T-helper 2 cell treated with Interferon-gamma antibody and Interleukin-4, amounts not matched to agents 5 μg/mL and 100 μg/mL, for 36 hours (primary cell): ENCODE results near the gene INSYN2A.

ENCODE experiments used
- DNase-seq: peaks from one replicate; pipeline ENCODE4 v3.0.0; 2021; ENCODE audit warnings: low spot score
- H3K27ac Mint-ChIP-seq: one replicate; pipeline ENCODE4 v1.8.0; 2021; ENCODE audit warnings: mild to moderate bottlenecking, mixed read lengths
- H3K27me3 Mint-ChIP-seq: one replicate; pipeline ENCODE4 v1.8.0; 2021; ENCODE audit warnings: low read depth, mixed read lengths
- H3K36me3 Mint-ChIP-seq: one replicate; pipeline ENCODE4 v1.8.0; 2021; ENCODE audit warnings: low read depth, mixed read lengths
- H3K4me1 Mint-ChIP-seq: one replicate; pipeline ENCODE4 v1.8.0; 2021; ENCODE audit warnings: low read depth, mixed read lengths
- H3K4me3 Mint-ChIP-seq: one replicate; pipeline ENCODE4 v1.8.0; 2022; ENCODE audit warnings: mild to moderate bottlenecking, moderate library complexity, mixed read lengths
- H3K9me3 Mint-ChIP-seq: one replicate; pipeline ENCODE4 v1.8.0; 2021; ENCODE audit warnings: mixed read lengths

Gene INSYN2A

DNA sequence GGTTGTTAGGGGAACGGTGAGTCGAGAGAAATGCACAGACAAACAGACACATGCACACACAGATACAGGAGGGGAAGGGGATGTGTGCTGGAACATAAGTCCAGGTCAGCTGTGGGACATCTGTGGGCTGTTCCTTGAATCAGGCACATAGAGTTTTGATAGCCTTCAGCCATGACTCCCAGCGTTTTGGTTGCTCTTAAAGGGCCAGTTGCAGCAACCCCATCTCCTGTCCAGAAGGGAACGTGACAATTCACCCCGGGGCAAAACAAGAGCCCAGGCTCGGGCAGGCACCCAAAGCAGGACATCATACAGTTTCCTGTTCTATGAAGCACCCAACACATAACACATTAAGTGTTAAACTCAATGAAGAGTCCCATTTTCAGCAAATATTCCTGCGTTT lies 9.6 kb downstream of the INSYN2A start:
- no peak overlapping the region for H3K27ac Mint-ChIP-seq
- H3K4me3 Mint-ChIP-seq: no peak overlapping the region
- no peaks in the 10 kb centered on the region for H3K36me3 Mint-ChIP-seq
- no peaks in the 10 kb centered on the region for H3K9me3 Mint-ChIP-seq
- DNase-seq: no peak
- no peaks in the 10 kb centered on the region for H3K4me1 Mint-ChIP-seq
- peaks cover 2% of the 10 kb centered on the region for H3K27me3 Mint-ChIP-seq

DNA sequence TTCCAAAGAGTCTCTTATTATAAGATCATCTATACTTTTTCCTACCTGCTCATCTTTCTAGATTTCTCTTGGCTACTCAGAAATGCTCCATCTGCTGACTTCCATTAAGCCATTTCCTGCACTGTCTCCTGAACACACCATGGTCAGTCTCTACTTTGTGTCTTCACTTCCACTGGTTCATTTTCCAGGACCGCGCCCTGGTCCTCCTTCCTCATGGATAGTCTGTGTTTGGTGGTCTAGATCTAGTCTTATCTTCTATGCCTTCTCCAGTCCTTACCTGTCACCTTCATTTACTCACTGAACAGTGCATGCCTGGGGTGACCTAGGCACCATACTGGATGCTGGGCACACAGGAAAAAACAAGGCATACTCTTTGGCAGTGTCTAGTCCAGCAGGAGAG lies 11.8 kb downstream of the INSYN2A start:
- Mint-ChIP-seq H3K27me3 (no peaks in the 10 kb centered on the region), H3K27ac (no peak overlapping the region), H3K36me3 (no peaks in the 10 kb centered on the region), H3K4me3 (no peak overlapping the region), H3K9me3 (no peaks in the 10 kb centered on the region), H3K4me1 (no peaks in the 10 kb centered on the region)
- DNase-seq: no peak

DNA sequence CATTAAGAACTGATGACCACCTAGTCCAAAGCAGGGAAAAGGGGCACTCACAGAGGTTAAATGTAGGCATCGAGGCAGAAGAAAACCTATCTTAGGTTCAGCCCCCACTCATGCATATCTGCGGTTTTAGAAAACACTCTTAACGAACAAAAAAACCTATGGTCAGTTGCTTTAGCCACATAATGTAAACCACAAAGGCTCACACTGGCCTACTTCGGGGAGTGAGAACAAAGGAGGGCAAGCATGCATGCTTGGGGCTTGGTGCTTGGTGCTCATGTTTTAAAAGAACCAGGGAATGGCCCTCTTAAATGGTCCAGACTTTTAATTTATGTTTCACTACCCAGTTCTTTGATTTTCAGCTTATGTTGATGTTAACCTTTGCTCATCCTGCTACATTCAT lies 14.2 kb downstream of the INSYN2A start:
- H3K4me1 Mint-ChIP-seq: no peaks in the 10 kb centered on the region
- H3K4me3 Mint-ChIP-seq: no peak overlapping the region
- H3K27ac Mint-ChIP-seq: no peak overlapping the region
- H3K27me3 Mint-ChIP-seq: no peaks in the 10 kb centered on the region
- H3K36me3 Mint-ChIP-seq: no peaks in the 10 kb centered on the region
- DNase-seq: no peak
- no peaks in the 10 kb centered on the region for H3K9me3 Mint-ChIP-seq

GRCh38 chr10:127179612-127180250 lies 16.7 kb downstream of the INSYN2A start:
- no peak for DNase-seq
- Mint-ChIP-seq H3K4me3 (no peak overlapping the region), H3K27me3 (no peaks in the 10 kb centered on the region), H3K4me1 (no peaks in the 10 kb centered on the region), H3K36me3 (no peaks in the 10 kb centered on the region), H3K27ac (no peak overlapping the region), H3K9me3 (no peaks in the 10 kb centered on the region)

DNA sequence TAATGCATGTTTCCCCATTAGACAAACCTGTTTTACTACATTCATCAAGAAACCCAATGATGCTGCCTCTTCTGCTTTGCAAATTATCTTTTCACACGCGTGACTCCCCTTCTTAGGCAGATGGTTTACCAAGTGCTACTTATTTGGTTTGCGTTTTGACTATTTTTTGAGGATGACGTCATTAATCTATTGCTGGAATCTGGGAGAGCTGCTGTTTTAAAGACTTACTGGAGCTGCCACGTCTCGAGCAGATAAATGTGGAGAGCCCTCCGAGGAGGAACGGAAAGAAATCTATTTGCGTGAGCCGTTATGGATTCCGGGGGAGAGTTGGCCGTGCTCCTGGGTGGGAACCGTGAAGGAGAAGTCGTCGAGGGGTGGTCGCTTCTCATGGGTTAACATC lies 19.7 kb downstream of the INSYN2A start:
- no peak overlapping the region for H3K27ac Mint-ChIP-seq
- H3K4me3 Mint-ChIP-seq: no peak overlapping the region
- H3K4me1 Mint-ChIP-seq: no peaks in the 10 kb centered on the region
- no peaks in the 10 kb centered on the region for H3K27me3 Mint-ChIP-seq
- no peaks in the 10 kb centered on the region for H3K36me3 Mint-ChIP-seq
- H3K9me3 Mint-ChIP-seq: no peaks in the 10 kb centered on the region
- no peak for DNase-seq

GRCh38 chr10:127175357-127176110 lies 20.9 kb downstream of the INSYN2A start:
- no peak overlapping the region for H3K27ac Mint-ChIP-seq
- no peaks in the 10 kb centered on the region for H3K27me3 Mint-ChIP-seq
- H3K9me3 Mint-ChIP-seq: no peaks in the 10 kb centered on the region
- H3K4me1 Mint-ChIP-seq: no peaks in the 10 kb centered on the region
- H3K36me3 Mint-ChIP-seq: no peaks in the 10 kb centered on the region
- H3K4me3 Mint-ChIP-seq: no peak overlapping the region
- no peak for DNase-seq

DNA sequence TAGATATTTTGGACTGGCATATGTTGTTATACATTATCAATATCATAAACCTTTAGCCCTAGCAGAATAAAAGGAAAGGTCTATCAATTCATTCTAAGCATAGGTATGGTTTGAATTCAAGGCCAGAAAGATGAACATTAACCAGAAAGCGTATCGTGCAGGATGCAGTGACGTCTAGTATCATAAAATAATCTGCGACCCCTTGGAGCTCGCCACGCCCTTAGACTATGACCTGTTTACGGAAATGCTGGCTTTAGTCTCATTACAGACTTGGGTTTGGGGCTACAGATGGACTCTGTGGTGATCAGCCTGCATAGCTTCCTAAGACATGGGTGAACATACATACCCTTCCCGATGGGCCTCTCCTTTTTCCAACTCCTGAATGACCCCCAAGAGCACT lies 21.5 kb downstream of the INSYN2A start:
- DNase-seq: no peak
- Mint-ChIP-seq H3K4me1 (no peaks in the 10 kb centered on the region), H3K9me3 (no peaks in the 10 kb centered on the region), H3K4me3 (no peak overlapping the region), H3K27me3 (no peaks in the 10 kb centered on the region), H3K27ac (no peak overlapping the region), H3K36me3 (no peaks in the 10 kb centered on the region)

GRCh38 chr10:127168261-127168660 lies 28.1 kb downstream of the INSYN2A start:
- Mint-ChIP-seq H3K4me1 (no peaks in the 10 kb centered on the region), H3K27me3 (no peaks in the 10 kb centered on the region), H3K36me3 (no peaks in the 10 kb centered on the region), H3K27ac (no peak overlapping the region), H3K4me3 (no peak overlapping the region), H3K9me3 (no peaks in the 10 kb centered on the region)
- no peak for DNase-seq

- Mint-ChIP-seq H3K36me3 (no peaks in the 10 kb centered on the region), H3K4me3 (no peak overlapping the region), H3K9me3 (no peaks in the 10 kb centered on the region), H3K27ac (no peak overlapping the region), H3K27me3 (no peaks in the 10 kb centered on the region), H3K4me1 (no peaks in the 10 kb centered on the region)
- DNase-seq: no peak
Observed at GRCh38 chr10:127162841-127163240, 33.5 kb downstream of the INSYN2A start.

DNA sequence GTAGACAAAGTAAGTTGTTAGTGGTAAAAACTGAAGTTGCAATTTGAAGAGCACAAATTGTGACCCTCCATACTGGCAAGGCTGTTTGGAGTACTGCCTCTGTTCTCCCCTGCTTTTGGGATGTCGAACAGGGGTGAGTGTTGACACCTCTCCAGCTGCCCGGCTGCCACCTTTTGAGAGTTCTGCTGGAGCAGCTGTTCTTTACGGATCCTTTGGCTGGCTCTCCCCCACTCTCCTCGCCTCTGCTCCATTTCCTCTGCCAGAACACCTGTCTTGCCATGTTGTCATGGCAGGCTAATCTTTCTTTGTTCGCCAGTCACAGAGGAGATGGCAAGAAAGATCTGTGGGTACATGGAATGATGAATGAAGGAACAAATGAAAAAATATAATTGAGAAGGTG lies 34.9 kb downstream of the INSYN2A start:
- Mint-ChIP-seq H3K4me1 (no peaks in the 10 kb centered on the region), H3K9me3 (no peaks in the 10 kb centered on the region), H3K36me3 (no peaks in the 10 kb centered on the region), H3K27ac (no peak overlapping the region), H3K4me3 (no peak overlapping the region), H3K27me3 (no peaks in the 10 kb centered on the region)
- no peak for DNase-seq

- Mint-ChIP-seq H3K4me3 (no peak overlapping the region), H3K27me3 (no peaks in the 10 kb centered on the region), H3K4me1 (no peaks in the 10 kb centered on the region), H3K36me3 (no peaks in the 10 kb centered on the region), H3K27ac (no peak overlapping the region), H3K9me3 (no peaks in the 10 kb centered on the region)
- no peak for DNase-seq
Observed at GRCh38 chr10:127159648-127160245, 36.6 kb downstream of the INSYN2A start.

DNA sequence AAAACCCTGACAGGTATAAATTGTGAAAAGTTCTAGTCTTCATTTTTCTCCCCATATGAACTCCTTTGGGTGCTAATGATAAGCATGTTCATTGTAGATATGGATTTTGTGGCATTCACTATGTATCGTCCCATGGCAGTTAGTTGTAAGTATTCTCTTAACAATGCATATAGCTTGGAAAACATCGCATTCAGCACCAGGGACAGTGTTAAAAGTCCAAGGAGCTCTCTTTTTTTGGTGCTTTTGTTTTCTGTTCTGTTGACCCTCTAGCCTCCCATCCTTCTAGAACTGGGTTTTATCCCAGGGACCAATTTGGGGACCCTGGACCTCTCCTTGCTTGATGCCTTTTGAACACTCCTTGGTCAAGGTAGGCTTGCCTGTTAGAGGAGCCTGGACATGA lies 37.7 kb downstream of the INSYN2A start:
- Mint-ChIP-seq H3K4me3 (no peak overlapping the region), H3K36me3 (no peaks in the 10 kb centered on the region)

GRCh38 chr10:127157506-127158200 lies 38.7 kb downstream of the INSYN2A start:
- Mint-ChIP-seq H3K4me1 (no peaks in the 10 kb centered on the region), H3K27ac (no peak overlapping the region), H3K9me3 (no peaks in the 10 kb centered on the region), H3K27me3 (no peaks in the 10 kb centered on the region), H3K36me3 (no peaks in the 10 kb centered on the region), H3K4me3 (no peak overlapping the region)
- DNase-seq: no peak

More for the DNA sequence above, 37.7 kb downstream of the INSYN2A start:
- no peaks in the 10 kb centered on the region for H3K9me3 Mint-ChIP-seq
- no peak overlapping the region for H3K27ac Mint-ChIP-seq
- no peaks in the 10 kb centered on the region for H3K27me3 Mint-ChIP-seq
- no peak for DNase-seq
- H3K4me1 Mint-ChIP-seq: no peaks in the 10 kb centered on the region

GRCh38 chr10:127157089-127157488 lies 39.3 kb downstream of the INSYN2A start:
- H3K27me3 Mint-ChIP-seq: no peaks in the 10 kb centered on the region
- H3K36me3 Mint-ChIP-seq: no peaks in the 10 kb centered on the region
- H3K9me3 Mint-ChIP-seq: no peaks in the 10 kb centered on the region
- no peak overlapping the region for H3K4me3 Mint-ChIP-seq
- no peak overlapping the region for H3K27ac Mint-ChIP-seq
- H3K4me1 Mint-ChIP-seq: no peaks in the 10 kb centered on the region
- no peak for DNase-seq
